HG02852 (cell line): Measurements from ENCODE around the gene TADA1.
"Not testable (repeated sequence)": the region's sequence is repeated elsewhere in the genome, so short reads cannot be mapped to it uniquely, and the experiment has no call there.

ENCODE experiments used
- ATAC-seq: cut with Tn5 transposase; IDR thresholded peaks from one replicate; pipeline ENCODE4 v1.9.1; 2021; ENCODE audit warnings: mild to moderate bottlenecking, moderate library complexity; ENCODE audit not compliant: unreplicated experiment

Gene TADA1

DNA sequence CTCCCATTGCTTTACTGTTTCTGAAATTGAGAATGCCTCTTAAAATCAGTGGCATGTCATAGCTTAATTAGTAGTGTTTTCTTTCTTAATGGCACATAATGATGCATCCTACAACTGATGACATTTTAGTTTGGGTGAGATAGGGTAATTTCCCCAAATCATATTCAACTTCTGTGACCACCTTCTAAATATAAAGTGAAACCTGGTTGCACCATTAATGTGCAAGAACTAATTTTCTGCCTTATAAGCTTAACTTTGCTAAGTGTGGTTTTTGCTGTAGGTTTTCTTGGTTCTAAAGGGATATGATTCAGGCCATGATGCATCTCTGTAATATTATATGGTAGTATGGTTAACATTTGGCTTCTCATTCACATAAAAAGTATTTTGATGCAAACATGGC is 27.9 kb downstream of the TADA1 start:
- ATAC-seq: no peak

DNA sequence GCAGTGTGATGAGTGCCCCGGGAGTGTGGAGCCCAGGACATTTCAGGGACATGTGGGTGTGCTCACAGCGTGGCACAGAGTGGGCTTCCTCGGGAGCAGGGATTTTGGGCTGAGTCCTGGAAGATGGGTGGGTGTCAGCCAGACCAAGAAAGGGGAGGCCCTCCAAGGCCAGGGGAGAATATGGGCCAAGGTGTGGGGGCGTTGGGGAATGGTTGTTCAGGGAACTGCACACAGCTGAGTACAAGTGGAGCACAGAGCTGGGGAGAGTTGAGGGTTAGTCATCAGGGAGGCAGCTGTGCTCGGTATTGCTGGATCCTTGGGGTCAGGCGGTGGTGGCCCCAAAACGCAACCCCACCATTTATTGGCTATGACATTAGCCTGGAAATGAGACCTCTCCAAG is 31.3 kb downstream of the TADA1 start:
- no peak for ATAC-seq

DNA sequence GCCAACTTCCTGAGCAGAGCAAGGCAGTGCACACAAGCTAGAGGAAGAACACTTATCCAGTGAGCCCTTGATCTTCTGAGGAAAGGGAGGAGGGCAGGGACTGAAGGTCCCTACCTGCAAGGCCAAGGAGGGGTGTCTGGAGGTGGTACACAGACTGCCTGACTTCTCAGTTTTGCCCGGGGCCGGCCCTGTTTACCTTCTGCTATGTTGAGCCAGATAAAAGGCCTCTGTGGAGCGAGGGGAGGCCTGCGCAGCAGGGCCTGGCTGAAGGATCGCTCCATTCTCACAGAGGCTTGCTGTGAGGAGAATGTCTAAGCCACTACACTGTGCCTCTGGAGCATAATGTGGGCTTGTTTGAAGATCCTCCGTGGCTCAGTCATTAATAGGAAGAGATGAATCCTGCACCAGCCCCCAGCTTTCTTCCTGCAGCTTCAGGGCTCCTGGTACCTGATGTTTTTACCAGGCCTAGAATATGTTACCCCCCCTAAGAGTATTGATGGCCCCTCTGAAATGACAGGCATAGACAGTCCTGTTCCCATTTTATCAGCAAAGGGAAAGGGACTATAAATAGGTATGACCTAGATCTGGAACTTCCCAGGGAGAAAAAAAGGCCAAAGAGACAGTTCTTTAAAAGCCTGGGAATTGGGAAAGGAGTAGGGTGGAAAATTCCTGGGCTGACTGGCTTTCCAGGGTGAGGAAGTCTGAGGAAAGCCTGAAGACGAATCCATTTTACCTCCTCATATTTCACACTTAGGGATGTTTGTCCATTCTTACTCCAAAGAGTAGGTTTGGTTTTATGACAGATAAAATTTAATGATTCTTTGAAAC is 32.1 kb downstream of the TADA1 start:
- no peak for ATAC-seq

DNA sequence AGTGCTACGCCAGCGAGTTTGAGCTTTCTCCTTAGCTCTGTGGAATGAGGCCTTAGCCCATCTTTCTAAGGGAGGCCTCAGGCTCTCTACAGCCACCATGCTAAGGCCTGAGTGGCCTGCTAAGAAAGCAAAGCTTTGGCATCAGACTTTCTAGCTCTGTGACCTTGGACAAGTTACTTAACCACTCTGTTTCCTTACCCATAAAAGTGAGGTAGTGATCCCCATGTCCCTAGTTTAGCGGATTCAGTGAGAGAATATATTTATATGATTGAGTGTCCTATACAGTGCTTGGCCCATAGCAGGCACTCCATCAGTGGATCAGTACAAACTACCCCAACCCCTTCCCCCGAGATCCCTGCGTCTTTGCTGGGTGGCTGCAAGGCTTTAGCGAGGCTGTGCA is 32.7 kb downstream of the TADA1 start:
- ATAC-seq: no peak

DNA sequence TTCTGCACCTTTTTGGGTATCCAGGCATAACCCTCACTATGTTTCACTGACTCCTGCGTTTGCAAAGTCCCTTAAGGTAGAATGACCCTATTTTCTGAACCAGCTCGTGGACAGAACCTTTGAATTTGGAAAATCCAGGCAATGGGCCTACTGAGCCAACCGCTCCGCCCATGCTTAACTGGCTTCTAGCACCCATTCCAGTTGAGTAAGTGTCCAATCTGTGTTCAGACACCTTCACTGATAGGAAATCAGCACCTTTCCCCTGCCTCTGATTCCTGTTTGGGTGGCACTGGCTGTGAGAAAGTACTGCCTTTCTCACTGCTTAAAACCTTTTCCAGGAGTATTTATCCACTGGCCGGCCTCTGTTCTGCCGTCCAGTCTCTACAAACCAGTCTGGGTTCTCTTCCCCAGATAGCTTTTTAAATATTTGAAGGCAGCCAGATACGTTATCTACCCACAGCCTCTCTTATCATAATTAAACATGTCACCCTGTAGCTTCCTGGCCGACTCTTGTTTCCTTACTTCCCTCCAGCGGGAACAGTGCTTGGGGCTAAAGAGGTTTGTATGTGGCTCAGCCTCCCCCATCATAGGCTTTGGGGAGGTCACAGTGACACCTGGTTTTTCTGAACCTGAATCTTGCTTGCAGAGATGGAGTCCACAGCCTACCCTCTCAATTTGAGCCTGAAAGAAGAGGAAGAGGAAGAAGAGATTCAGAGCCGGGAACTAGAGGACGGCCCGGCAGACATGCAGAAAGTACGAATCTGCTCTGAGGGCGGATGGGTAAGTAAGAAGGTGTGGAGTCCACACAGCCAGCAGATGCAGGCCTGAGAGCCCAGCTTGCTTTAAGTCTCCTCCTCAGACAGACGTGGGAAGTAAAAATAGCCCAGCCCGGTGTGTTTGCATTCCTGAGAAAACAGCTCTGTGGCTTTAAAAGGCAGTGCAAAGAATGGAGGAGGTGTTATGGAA is 35.5 kb downstream of the TADA1 start:
- no peak for ATAC-seq

DNA sequence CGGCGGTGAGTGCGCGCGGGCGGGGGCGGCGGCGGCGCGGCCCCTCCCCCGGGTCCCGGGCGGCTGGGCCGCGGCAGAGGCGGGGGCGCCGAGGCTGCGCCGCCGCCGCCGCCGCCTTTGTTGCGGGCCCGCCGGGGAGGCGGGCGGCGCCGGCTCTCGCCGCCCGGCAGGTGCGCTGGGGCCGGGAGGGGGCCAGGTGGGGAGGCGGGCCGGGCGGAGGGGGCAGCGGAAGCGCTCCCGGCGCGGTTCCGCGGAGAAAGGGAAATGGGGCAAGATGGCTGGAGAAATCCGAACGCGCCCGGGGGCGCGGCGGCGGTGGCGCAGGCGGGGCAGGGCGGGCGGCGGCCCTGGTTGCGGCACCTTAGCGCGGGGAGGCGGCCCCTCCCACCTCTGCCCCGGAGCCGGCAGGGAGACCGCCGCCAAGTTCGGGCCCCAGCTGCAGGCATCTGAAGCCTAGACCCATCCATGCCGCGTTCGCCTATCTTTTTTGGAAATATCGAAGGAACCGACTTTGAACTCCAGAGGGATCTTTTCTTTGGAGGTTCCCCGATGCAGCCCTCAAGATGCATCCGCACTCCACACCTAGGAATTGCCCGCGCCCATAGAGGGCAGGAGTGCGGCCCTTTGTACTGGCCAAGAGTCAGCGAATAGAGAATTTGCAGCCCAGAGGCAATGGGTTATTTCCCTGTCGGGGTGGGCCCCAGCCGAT is 36.3 kb downstream of the TADA1 start:
- ATAC-seq: peak; percentile 36

DNA sequence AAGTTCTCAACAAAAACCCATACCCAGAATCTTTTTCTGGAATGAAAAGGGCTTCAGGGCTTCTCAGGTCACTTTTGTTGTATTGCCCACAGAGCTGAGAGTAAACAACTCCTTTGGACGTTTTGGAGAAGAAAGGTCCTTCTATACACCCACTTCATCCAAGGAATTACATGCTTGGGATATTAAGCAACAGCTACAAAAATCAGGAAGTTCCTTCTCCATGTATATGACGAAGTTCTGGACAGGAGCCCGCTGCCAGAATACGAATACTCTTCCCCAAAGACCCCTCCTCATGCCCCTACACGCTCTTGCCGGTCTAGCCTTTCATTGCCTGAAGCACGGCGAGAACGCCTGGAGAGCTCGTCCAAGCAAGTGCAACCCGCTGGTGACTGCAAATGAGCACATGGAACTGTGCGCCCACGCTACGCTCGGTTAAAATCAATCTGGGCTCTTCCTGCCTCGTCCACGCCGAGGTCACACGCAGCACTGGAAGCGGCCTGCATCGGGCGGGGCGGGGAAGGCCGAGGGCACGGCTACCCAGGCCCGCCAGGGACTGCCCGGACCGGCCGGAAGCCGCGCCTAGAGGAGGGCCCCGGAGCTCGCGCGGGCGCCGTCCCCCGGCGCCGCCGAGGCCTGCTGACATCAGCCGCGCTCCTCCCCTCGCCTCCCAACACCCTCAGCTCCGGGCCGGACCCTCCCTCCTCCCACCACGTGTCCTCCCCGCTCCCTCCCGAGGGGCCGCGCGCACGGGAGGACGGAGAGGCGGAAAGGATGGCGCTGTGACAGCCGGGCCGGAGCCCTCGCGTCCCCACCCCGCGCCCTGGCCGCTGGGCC is 37.1 kb downstream of the TADA1 start, which contains the start of gene POGK:
Gene POGK, plus strand, starts transcription at position 710 of the 834 bp plus-strand sequence. CDS start 1,482 bp downstream, outside the sequence.
- ATAC-seq: peak; percentile 94

DNA sequence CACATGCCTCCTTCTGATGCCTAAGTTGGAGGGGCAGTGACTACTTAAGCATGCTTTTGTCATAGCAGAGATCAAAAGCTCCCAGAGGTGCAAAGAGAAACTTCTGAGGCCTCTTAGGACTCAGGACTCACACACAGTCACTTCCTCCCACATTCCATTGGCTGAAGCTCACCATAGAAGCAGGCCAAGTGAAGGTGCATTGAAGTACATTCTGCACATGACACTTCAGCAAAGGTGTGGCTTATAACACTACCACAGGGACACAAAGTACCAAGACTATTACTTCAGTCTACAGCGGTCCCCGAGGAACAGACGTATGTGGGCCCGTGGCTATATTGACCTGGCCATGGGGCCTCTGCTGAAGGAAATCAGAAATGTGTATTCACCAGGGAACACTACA is 39.3 kb downstream of the TADA1 start:
- ATAC-seq: no peak

DNA sequence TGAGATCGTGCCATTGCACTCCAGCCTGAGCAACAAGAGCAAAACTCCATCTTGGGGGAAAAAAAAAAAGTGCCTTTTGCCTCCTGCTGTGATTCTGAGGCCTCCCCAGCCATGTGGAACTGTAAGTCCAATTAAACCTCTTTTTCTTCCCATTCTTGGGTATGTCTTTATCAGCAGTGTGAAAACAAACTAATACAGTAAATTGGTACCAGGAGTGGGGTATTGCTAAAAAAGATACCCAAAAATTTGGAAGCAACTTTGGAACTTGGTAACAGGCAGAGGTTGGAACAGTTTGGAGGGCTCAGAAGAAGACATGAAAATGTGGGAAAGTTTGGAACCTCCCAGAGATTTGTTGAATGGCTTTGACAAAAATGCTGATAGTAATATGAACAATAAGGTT is 46.3 kb downstream of the TADA1 start:
- ATAC-seq: not testable (repeated sequence)

DNA sequence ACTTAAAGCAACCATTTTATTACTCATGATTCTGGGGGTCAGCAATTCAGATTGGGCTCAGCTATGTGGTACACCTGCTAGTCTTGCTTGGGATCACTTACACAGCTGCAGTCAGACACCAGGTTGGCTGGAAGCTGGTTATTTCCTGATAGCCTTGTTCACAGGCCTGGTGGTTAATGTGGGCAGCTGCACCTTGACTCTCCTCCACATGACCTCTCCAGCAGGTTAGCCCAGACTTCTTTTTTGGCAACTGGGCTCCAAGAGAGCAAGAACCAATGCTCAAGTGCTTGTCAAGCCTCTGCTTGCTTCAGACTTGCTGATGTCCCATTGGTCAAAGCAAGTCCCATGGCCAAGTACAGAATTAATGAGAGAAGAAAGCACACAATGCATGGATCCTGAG is 48.6 kb downstream of the TADA1 start:
- no peak for ATAC-seq

DNA sequence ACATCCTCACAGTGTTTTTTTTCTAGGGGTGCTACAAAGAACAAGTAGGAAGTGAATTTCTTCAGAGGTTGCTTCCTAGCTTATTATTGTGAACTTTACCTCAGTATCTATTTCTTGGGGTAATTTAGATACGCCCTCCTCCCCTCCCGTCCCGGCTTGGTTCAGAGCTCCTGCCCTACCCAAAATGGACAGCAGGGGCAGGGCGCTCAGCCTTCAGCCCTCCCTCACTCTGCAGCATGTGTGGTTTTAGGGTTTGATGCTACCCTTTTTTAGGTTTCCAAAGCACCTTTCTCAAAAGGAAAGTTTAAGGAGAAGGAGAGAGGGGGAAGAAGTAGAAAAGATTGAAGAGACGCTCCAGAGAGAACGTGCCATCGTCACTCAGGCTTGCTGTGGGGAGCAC is 53.7 kb downstream of the TADA1 start:
- ATAC-seq: no peak

DNA sequence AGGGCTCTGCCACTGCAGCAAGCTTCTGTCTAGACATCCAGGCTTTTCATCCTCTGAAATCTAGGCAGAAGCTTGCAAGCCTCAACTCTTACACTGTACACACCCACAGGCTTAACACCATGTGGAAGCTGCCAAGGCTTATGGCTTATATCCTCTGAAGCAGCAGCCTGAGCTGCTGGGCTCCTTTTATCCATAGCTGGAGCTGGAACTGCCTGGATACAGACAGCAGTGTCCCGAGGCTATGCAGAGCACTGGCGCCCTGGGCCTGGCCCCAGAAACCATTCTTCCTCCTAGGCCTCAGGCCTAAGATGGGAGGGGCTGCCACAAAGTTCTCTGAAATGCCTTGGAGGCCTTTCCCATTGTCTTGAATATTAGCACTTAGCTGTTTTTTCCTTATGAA is 56.1 kb downstream of the TADA1 start:
- no peak for ATAC-seq

DNA sequence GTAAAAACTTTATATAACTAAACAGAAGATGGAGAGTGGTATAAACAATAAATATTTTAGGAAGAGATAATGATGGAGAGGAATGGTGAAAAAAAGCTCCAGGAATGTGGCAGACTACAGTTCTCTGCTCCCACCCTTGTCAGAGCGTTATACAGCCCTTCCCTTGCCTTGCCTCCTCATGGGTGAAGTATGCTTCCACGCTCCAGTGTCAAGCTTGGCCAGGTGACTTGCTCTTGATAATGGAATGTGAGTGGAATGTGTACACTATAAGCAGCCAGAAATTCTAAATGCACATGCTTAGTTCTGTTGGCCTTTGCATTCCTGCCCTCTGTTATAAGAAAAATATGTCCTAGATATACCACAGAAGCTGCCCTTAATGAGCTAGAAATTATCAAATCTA is 61.5 kb downstream of the TADA1 start:
- no peak for ATAC-seq

DNA sequence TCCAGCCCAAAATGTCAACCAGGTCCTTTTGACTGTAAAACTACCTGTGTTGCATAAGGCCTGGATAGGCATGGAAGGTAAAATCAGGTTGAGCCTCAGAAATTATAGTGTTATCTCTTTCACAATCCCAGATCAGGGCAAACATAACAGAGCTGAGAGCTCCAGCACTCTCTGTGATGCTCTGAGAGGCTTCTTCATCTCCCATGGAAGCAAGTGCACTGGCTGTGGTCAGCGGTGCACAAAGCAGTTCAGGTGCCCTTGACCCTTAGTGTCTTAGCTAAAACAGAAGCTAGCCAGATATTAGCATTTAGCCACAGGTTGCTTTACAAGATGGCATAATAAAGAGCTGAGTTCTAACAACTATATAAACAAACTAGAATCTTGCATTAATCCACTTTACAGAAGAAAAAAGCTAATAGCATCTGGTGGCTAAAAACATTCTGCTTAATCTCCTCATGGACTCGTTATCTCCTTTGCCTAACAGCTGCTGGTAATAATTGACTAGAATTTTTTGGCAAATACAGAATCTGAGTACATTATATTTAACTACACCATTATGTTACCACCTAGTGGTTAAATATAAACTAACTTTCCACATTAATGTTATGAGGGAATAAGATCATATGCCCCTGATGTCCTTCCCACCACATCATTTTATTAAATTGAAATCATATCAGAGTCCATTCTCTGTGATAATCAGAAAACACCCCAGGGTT is 62.4 kb downstream of the TADA1 start:
- no peak for ATAC-seq

DNA sequence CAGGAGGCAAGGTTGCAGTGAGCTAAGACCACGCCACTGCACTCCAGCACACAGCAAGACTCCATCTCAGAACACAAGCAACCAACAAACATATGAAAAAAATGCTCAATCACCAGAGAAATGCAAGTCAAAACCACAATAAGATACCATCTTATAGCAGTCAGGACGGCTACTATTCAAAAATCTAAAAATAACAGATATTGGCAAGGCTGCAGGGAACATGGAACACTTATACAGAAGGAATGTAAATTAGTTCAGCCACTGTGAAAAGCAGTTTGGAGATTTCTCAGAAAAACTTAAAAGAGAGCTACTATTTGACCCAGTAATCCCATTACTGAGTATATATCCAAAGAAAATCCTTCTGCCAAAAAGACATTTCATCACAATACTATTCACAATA is 64.4 kb downstream of the TADA1 start:
- ATAC-seq: no peak

DNA sequence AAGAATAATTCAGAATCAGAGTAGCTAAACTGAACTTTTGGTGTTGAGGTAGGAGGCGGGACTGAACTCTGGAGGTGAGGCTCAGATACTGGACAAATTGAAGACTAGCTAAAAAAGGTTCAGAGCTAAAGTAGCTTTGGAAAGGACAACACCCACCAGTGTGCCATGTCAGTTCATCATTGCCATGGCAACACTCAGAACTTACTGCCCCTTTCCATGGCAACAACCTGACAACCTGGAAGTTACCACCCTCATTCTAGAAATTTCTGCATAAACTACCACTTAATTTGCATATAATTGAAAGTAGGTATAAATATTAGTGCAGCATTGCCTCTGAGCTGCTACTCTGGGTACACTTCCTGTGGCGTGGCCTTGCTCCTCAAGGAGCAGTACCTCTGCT is 67.1 kb downstream of the TADA1 start:
- no peak for ATAC-seq
